Uterus (tissue), 4 donors: ENCODE results near the gene SP2. TPM values are rescaled to one million over a fixed set of nuclear protein-coding genes. Genes with fewer than 3 reads are reported as not detected.

Source experiments
- DNase-seq, 2 donors: peaks; one replicate each; pipeline ENCODE4 v3.0.0-alpha.2; 2019 to 2020
- H3K27ac ChIP-seq, 2 donors: fragments of 200-600 bp; sonication (generic); 1 replicate in 1 of 2; 2 replicates in 1 of 2; pipeline ENCODE4 v1.5.1; 2016 to 2018
- H3K27me3 ChIP-seq, 2 donors: fragments of 200-600 bp; sonication (generic); one replicate each; pipeline ENCODE4 v1.5.1; 2018 to 2019; ENCODE audit warnings: control low read depth in 1 of 2
- H3K36me3 ChIP-seq, 2 donors: fragments of 200-600 bp; sonication (generic); one replicate each; pipeline ENCODE4 v1.5.1; 2019; ENCODE audit warnings: control low read depth in 1 of 2
- H3K4me1 ChIP-seq, 2 donors: fragments of 200-600 bp; sonication (generic); one replicate each; pipeline ENCODE4 v1.5.1; 2018 to 2019; ENCODE audit warnings: control low read depth in 1 of 2
- H3K4me3 ChIP-seq, 2 donors: fragments of 200-600 bp; sonication (generic); 1 replicate in 1 of 2; 2 replicates in 1 of 2; pipeline ENCODE4 v1.5.1; 2018 to 2019; ENCODE audit warnings: mild to moderate bottlenecking in 1 of 2
- H3K9me3 ChIP-seq, 2 donors: fragments of 200-600 bp; sonication (generic); one replicate each; pipeline ENCODE4 v1.5.1; 2019; ENCODE audit warnings: control low read depth in 1 of 2
- POLR2A ChIP-seq, 2 donors: fragments of 450-650 bp; IDR thresholded peaks; one replicate each; pipeline ENCODE4 v1.6.1; 2016; ENCODE audit warnings: antibody characterized with exemption in 2 of 2, mild to moderate bottlenecking in 1 of 2, moderate library complexity in 1 of 2
- intact Hi-C: fragments of 100-400 bp; cut with DNase I; formaldehyde crosslinking; loops from one replicate; pipeline ENCODE4 v1.15.1; 2023; ENCODE audit warnings: low total_unique reads
- total RNA-seq, 4 donors: library from RNA; depleted of rRNA in 3 of 4; stranded (reverse); fragments of >200 nt in 3 of 4; gene quantifications; one replicate each; pipeline versions ENCODE4 v1.1.0 to v1.2.4, GENCODE V29; 2014 to 2023
- TF ChIP-seq, protein P1 (sequence below), 4 experiments: fragments of 200-600 bp in 2 of 4; fragments of 450-650 bp in 2 of 4; sonication (generic) in 2 of 4; IDR thresholded peaks; one replicate each; pipeline ENCODE4 v1.5.1; 2016 to 2019; ENCODE audit warnings: antibody characterized with exemption in 4 of 4, mild to moderate bottlenecking in 2 of 4, moderate library complexity in 1 of 4
- donor health status: DM: yes; HTN: yes; CAD: no.

The SP2 gene
- total RNA-seq, 4 donors from 2014 or later: 0.88 to 18.7 (median 1.3) TPM

DNA sequence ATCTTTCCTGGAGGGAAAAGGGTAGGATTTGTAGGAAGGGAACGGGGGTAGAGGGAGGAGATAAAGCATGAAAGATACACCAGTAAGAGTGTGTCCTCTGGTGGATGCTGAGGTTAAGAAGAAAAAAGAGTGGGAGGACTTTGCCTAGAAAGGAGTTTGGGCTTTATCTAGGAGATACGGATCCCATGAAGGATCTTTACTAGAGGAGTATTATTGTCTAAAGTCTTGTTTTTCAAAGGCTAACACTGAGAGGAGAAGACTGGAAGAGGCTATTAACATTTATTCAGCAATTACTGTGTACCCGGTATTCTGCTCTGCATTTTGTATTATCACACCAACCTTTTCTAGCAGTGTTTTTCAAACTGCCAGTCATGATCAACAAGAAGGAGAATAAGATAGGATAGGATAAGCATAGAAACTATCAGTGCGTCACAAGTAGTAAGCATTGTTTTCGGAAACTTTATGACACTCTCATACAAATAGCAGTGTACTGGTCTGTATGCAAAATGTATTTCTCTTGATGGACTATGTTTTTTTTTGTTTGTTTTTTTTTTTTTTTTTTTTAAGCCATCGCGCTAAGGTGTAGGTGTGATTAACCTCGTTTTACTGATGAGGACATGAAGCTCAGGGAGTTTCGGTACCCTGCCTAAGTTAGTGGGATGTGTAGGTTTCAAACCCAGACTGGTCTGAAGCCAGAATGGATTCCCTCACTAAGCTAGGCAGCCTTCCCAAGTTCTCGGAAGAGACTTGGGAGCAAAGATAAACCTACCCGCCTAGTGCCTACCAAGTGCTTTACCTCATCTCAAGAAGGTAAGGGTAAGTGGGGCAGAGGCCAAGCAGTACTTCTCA is 1.3 kb upstream of the SP2 start:
- no peak for TF ChIP-seq POLR2A (IDR thresholded peaks at IDR 0.05)
- TF ChIP-seq, protein P1, sequence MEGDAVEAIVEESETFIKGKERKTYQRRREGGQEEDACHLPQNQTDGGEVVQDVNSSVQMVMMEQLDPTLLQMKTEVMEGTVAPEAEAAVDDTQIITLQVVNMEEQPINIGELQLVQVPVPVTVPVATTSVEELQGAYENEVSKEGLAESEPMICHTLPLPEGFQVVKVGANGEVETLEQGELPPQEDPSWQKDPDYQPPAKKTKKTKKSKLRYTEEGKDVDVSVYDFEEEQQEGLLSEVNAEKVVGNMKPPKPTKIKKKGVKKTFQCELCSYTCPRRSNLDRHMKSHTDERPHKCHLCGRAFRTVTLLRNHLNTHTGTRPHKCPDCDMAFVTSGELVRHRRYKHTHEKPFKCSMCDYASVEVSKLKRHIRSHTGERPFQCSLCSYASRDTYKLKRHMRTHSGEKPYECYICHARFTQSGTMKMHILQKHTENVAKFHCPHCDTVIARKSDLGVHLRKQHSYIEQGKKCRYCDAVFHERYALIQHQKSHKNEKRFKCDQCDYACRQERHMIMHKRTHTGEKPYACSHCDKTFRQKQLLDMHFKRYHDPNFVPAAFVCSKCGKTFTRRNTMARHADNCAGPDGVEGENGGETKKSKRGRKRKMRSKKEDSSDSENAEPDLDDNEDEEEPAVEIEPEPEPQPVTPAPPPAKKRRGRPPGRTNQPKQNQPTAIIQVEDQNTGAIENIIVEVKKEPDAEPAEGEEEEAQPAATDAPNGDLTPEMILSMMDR (IDR thresholded peaks at IDR 0.05): no peak
- Histone ChIP-seq H3K4me1 (peaks cover 3 to 8% of the 10 kb centered on the region in 2 donors), H3K27me3 (no peaks in the 10 kb centered on the region), H3K36me3 (no peaks in the 10 kb centered on the region), H3K9me3 (no peaks in the 10 kb centered on the region), H3K27ac (peak overlapping the region; percentile 95), H3K4me3 (peak overlapping the region; percentile 77 to 82)
- DNase-seq: no peak
- intact Hi-C loops: no loop called here

DNA sequence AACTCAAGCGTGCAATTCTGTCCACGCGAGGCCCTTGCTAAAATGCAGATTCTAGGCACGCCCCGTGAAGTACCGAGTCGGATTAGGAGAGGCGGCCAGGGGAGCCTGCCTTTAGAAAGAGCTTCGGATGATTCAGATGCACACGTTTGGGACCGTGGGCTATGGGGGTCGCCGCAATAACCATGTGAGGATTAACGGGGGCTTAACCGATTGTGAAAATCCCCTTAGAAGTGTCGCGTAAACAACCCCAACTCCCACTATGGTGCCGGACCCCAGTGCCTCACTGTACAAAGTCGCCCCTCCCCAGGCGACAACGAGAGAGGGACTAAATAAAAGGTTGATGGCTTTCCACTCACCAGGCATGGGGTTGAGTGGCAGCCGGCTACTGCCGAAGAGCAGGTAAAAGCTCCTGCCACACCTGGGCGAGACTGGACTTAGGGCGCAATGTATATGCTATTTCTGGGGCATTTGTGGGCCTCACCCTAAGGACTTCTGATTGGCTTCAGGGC is 635 bp upstream of the SP2 start:
- TF ChIP-seq, protein P1 (IDR thresholded peaks at IDR 0.05): peak in 1 of 4 experiments; percentile 9
- peak; percentile 84 to 98 for TF ChIP-seq POLR2A (IDR thresholded peaks at IDR 0.05)
- Histone ChIP-seq H3K36me3 (no peaks in the 10 kb centered on the region), H3K27ac (peak overlapping the region; percentile 95), H3K27me3 (no peaks in the 10 kb centered on the region), H3K4me1 (peaks cover 3 to 8% of the 10 kb centered on the region in 2 donors), H3K9me3 (no peaks in the 10 kb centered on the region), H3K4me3 (peak overlapping the region; percentile 77 to 82)
- intact Hi-C loops: no loop called here
- DNase-seq: peak in 1 of 2 donors; percentile 47

DNA sequence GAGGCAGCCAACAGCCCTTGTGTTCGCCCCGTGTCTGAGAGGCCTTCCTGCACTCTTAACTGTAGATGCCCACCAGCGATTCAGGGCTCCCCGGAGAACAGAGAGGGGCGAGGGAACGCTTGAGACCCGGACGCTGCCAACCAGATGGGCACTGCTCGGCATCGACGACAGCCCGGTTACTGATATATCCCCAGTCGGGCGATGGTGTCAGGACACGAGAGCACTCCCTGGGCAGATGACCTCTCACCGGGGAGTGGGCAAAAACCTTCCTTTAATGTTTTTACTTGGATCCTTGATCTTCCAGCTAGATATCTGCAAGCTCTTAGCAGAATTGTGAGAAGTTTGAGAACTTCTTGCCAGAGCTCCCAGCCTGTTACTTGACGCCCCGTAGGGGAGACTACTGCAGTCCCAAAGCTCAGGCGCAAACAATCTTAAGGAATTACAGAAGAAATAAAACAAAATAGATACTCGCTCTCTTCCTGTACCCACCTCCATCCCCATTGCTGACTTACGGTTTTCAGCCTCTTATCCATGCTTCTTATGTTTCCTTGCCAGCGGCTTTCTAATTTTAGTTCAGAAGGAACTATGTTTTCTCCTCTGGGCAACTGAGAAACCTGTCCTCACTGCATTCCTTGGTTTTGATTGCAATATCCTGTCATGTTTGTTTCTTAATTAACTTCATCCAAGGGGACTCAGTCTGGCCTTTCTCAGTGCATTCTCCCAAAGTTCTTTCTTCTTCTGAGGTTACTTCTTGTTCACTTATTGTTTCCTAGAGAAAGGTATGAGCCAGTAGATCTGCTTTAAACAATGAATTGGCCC is 845 bp downstream of the SP2 start:
- Histone ChIP-seq H3K27me3 (no peaks in the 10 kb centered on the region), H3K9me3 (no peaks in the 10 kb centered on the region), H3K4me3 (peak overlapping the region; percentile 81 to 87), H3K4me1 (peaks cover 3 to 8% of the 10 kb centered on the region in 2 donors), H3K36me3 (no peaks in the 10 kb centered on the region), H3K27ac (peak overlapping the region; percentile 99 to 100)
- TF ChIP-seq POLR2A (IDR thresholded peaks at IDR 0.05): no peak
- TF ChIP-seq, protein P1 (IDR thresholded peaks at IDR 0.05): no peak
- DNase-seq: no peak
- intact Hi-C loops: no loop called here

DNA sequence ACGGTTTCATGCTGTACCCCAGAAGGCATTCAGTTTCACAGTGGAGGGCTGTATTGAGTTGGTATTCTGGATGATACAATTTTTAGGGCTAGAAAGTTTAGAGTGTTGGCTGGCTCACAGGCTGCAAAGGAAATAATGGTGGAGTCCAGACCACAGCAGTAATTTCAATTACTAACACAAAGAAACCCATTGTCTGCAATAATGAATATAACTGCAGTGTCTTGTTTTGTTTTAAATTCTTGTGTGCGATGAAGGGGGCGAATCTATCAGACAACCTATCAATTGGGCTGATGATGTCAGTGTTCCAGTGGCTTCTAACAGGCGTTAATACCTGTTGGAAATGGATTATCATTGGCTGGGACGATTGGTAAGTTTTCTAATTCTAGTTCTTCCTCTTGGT is 1.5 kb downstream of the SP2 start:
- TF ChIP-seq, protein P1 (IDR thresholded peaks at IDR 0.05): no peak
- no peak for TF ChIP-seq POLR2A (IDR thresholded peaks at IDR 0.05)
- H3K9me3 ChIP-seq: no peaks in the 10 kb centered on the region
- peaks cover 3 to 8% of the 10 kb centered on the region in 2 donors for H3K4me1 ChIP-seq
- no peak overlapping the region for H3K4me3 ChIP-seq
- intact Hi-C loops: no loop called here
- no peak for DNase-seq
- H3K36me3 ChIP-seq: no peaks in the 10 kb centered on the region
- peak overlapping the region; percentile 99 to 100 for H3K27ac ChIP-seq
- H3K27me3 ChIP-seq: no peaks in the 10 kb centered on the region
